ENCODE data around the gene DLGAP4. TPM values are rescaled to one million over a fixed set of nuclear protein-coding genes. Genes with fewer than 3 reads are reported as not detected.
A peak's percentile ranks its signal among the peaks of the same experiment; 100 is the strongest.

DLGAP4 gene
- total RNA-seq, 1 experiment from 2014 or later, result 80.3 TPM

DNA sequence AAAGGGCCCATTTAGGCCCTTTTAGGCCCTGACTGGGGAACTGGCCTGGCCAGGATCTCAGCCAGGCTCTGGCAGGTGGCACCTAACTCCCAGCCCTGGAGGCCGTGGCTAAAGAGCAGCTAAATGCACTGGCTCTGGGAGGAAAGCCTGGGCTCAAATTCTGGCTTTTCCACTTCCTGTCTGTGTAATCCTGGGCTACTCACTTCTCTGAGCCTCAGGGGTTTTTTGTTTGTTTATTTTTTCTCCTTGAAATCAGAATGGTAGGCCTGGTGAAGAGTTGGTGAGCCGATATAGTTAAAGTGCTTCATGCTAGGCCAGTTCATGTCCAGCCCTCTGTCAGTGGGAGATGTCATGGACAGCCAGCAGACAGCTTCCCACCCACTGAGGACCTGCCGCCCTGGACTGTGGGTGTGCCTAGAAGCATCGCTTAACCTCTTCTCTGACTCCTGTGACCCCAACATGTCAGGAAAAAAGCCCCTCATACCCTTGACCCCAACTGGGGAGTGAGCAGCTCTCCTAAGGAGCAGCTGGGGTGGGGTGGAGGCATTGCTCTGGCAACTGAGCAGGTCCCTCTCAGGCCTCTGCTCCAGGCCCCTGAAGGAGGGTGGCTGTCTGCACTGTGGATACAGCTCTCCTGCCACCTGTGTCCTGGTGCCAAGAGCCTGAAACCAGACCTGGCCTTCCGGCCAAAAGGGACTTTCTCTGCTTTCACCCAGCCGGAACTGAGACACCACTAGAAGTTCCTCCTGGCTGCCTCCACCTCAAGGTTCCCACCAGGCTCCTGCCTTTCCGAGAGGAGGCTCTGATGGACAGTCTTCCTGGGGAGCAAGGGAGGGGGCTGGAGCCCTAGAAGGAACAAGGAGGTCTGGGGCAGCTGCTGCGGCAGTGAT, 178.0 kb downstream of the DLGAP4 start:
- BruUV-seq (replicated peaks), result no TSS peak
- H3K4me3 Mint-ChIP-seq (ENCODE audit: unreplicated experiment), result no peak overlapping the region
- ChIA-PET CTCF (interaction anchor here (0.6 to 1.5 kb wide), 4 partner anchors 35 to 1339 kb away, joined by 3 to 6 read pairs (median 4); no protein-coding TSS in a partner anchor), POLR2A (interaction anchor here (0.7 to 1.0 kb wide), 3 partner anchors 8 to 19 kb away, joined by 3 to 5 read pairs (median 3); no protein-coding TSS in a partner anchor)
- peak; percentile 56 for DNase-seq (ENCODE audit: unreplicated experiment)
- H3K4me1 Mint-ChIP-seq (ENCODE audit: insufficient read depth, unreplicated experiment), result peaks cover 27% of the 10 kb centered on the region
- no peaks in the 10 kb centered on the region for H3K9me3 Mint-ChIP-seq (ENCODE audit: unreplicated experiment)
- H3K36me3 Mint-ChIP-seq (ENCODE audit: insufficient read depth, unreplicated experiment), result peaks cover 7% of the 10 kb centered on the region
- H3K27me3 Mint-ChIP-seq (ENCODE audit: insufficient read depth, unreplicated experiment), result no peaks in the 10 kb centered on the region
- TF ChIP-seq, protein P1, sequence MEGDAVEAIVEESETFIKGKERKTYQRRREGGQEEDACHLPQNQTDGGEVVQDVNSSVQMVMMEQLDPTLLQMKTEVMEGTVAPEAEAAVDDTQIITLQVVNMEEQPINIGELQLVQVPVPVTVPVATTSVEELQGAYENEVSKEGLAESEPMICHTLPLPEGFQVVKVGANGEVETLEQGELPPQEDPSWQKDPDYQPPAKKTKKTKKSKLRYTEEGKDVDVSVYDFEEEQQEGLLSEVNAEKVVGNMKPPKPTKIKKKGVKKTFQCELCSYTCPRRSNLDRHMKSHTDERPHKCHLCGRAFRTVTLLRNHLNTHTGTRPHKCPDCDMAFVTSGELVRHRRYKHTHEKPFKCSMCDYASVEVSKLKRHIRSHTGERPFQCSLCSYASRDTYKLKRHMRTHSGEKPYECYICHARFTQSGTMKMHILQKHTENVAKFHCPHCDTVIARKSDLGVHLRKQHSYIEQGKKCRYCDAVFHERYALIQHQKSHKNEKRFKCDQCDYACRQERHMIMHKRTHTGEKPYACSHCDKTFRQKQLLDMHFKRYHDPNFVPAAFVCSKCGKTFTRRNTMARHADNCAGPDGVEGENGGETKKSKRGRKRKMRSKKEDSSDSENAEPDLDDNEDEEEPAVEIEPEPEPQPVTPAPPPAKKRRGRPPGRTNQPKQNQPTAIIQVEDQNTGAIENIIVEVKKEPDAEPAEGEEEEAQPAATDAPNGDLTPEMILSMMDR (IDR thresholded peaks at IDR 0.05; ENCODE audit: unreplicated experiment), result no peak
- intact Hi-C loops (cut with micrococcal nuclease), result no loop called here
- H3K27ac Mint-ChIP-seq (ENCODE audit: low read depth, unreplicated experiment), result peak overlapping the region; percentile 63

DNA sequence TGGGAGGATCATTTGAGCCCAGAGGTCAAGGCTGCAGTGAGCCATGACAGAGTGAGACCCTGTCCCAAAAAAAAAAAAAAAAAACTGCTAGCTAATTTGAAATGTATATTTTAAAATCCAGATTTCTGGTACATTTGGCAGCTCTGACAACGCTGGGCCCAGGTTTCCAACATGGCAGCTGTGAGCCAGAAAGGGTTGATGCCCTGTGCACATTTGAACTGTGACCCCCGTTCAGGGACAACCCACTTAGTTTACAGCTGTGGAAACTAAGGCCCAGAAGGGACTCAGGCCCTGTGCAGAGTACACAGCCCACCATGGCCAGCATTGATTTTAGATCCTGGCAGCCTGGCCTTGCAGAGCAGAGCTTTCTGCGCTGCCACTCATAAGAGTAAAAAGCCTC, 179.1 kb downstream of the DLGAP4 start:
- TF ChIP-seq, protein P1 (IDR thresholded peaks at IDR 0.05; ENCODE audit: unreplicated experiment), result no peak
- peaks cover 7% of the 10 kb centered on the region for H3K36me3 Mint-ChIP-seq (ENCODE audit: insufficient read depth, unreplicated experiment)
- ChIA-PET POLR2A (interaction anchor here (0.6 to 1.0 kb wide), 3 partner anchors 12 to 59 kb away, joined by 3 read pairs; no protein-coding TSS in a partner anchor), CTCF (interaction anchor here (0.7 to 1.5 kb wide), 2 partner anchors 272 to 339 kb away, joined by 3 to 4 read pairs; no protein-coding TSS in a partner anchor)
- no peaks in the 10 kb centered on the region for H3K9me3 Mint-ChIP-seq (ENCODE audit: unreplicated experiment)
- H3K27ac Mint-ChIP-seq (ENCODE audit: low read depth, unreplicated experiment), result no peak overlapping the region
- intact Hi-C loops (cut with micrococcal nuclease), result no loop called here
- no peak for DNase-seq (ENCODE audit: unreplicated experiment)
- H3K4me1 Mint-ChIP-seq (ENCODE audit: insufficient read depth, unreplicated experiment), result peaks cover 28% of the 10 kb centered on the region
- H3K4me3 Mint-ChIP-seq (ENCODE audit: unreplicated experiment), result no peak overlapping the region
- BruUV-seq (replicated peaks), result no TSS peak
- H3K27me3 Mint-ChIP-seq (ENCODE audit: insufficient read depth, unreplicated experiment), result no peaks in the 10 kb centered on the region

- no peak overlapping the region for H3K4me3 Mint-ChIP-seq (ENCODE audit: unreplicated experiment)
- H3K9me3 Mint-ChIP-seq (ENCODE audit: unreplicated experiment), result no peaks in the 10 kb centered on the region
- DNase-seq (ENCODE audit: unreplicated experiment), result no peak
- TF ChIP-seq, protein P1 (IDR thresholded peaks at IDR 0.05; ENCODE audit: unreplicated experiment), result no peak
- no peaks in the 10 kb centered on the region for H3K27me3 Mint-ChIP-seq (ENCODE audit: insufficient read depth, unreplicated experiment)
- peaks cover 33% of the 10 kb centered on the region for H3K4me1 Mint-ChIP-seq (ENCODE audit: insufficient read depth, unreplicated experiment)
- ChIA-PET CTCF (interaction anchor here (0.6 to 1.1 kb wide), 3 partner anchors 14 to 304 kb away, joined by 3 to 5 read pairs (median 4); no protein-coding TSS in a partner anchor), POLR2A (interaction anchor here (0.5 to 0.8 kb wide), 3 partner anchors 10 to 770 kb away, joined by 3 to 4 read pairs (median 3); no protein-coding TSS in a partner anchor)
- H3K27ac Mint-ChIP-seq (ENCODE audit: low read depth, unreplicated experiment), result peak overlapping the region; percentile 10
- peaks cover 12% of the 10 kb centered on the region for H3K36me3 Mint-ChIP-seq (ENCODE audit: insufficient read depth, unreplicated experiment)
- BruUV-seq (replicated peaks), result no TSS peak
- intact Hi-C loops (cut with micrococcal nuclease), result no loop called here
Observed at GRCh38 chr20:36487069-36487468, 180.9 kb downstream of the DLGAP4 start.

DNA sequence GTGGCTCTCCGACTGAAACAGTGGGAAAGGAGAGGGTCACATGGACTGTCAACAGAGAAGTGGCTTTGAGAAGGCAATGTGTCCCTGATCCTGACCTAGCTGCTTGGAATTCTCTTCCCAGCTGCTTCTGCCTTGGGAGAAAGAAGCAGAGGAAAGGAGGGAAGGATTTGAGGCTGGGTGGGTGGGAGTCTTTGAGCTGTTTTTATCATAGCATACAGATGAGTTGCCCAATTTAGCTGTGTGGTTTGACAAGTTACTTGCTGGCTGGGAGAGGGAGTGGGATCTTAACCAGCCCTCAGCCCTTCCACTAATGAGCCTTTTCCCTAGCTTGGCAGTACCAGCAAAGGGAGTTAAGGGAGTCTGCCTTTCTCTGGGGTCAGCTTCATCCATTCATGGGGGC, 184.1 kb downstream of the DLGAP4 start:
- no TSS peak for BruUV-seq (replicated peaks)
- peaks cover 7% of the 10 kb centered on the region for H3K36me3 Mint-ChIP-seq (ENCODE audit: insufficient read depth, unreplicated experiment)
- intact Hi-C loops (cut with micrococcal nuclease), result no loop called here
- ChIA-PET POLR2A (interaction anchor here (0.6 kb wide), 2 partner anchors 11 to 164 kb away, joined by 3 read pairs; no protein-coding TSS in a partner anchor), CTCF (interaction anchor here (0.6 to 0.9 kb wide), 4 partner anchors 28 to 718 kb away, joined by 3 to 4 read pairs (median 3); partner anchors contain the start of gene RAB5IF)
- H3K9me3 Mint-ChIP-seq (ENCODE audit: unreplicated experiment), result no peaks in the 10 kb centered on the region
- TF ChIP-seq, protein P1 (IDR thresholded peaks at IDR 0.05; ENCODE audit: unreplicated experiment), result no peak
- peaks cover 44% of the 10 kb centered on the region for H3K4me1 Mint-ChIP-seq (ENCODE audit: insufficient read depth, unreplicated experiment)
- DNase-seq (ENCODE audit: unreplicated experiment), result no peak
- H3K27me3 Mint-ChIP-seq (ENCODE audit: insufficient read depth, unreplicated experiment), result no peaks in the 10 kb centered on the region
- H3K4me3 Mint-ChIP-seq (ENCODE audit: unreplicated experiment), result no peak overlapping the region
- no peak overlapping the region for H3K27ac Mint-ChIP-seq (ENCODE audit: low read depth, unreplicated experiment)
